Uterus (tissue), 2 donors: ENCODE measurements around the gene FARS2.

ENCODE experiments used
- CTCF ChIP-seq, 4 experiments: fragments of 200-600 bp in 2 of 4; fragments of 450-650 bp in 2 of 4; sonication (generic) in 2 of 4; IDR thresholded peaks; one replicate each; pipeline ENCODE4 v1.5.1; 2016 to 2019; ENCODE audit warnings: antibody characterized with exemption in 4 of 4, mild to moderate bottlenecking in 2 of 4, moderate library complexity in 1 of 4
- POLR2A ChIP-seq, 2 donors: fragments of 450-650 bp; IDR thresholded peaks; one replicate each; pipeline ENCODE4 v1.6.1; 2016; ENCODE audit warnings: antibody characterized with exemption in 2 of 2, mild to moderate bottlenecking in 1 of 2, moderate library complexity in 1 of 2

GRCh38 chr6:5737460-5737859 lies 476.1 kb downstream of the FARS2 start:
- TF ChIP-seq CTCF (IDR thresholded peaks at IDR 0.05) (no peak), POLR2A (IDR thresholded peaks at IDR 0.05) (no peak)
